Activated CD8-positive, alpha-beta memory T cell treated with anti-CD3 and anti-CD28 coated beads, Interleukin-2, amount 50 U/mL, for 24 hours (primary cell): Measurements from ENCODE around the gene TKT.

Experiments
- DNase-seq: peaks from one replicate; pipeline ENCODE4 v3.0.0-alpha.2; 2020; ENCODE audit errors: extremely low read depth

TKT gene

DNA sequence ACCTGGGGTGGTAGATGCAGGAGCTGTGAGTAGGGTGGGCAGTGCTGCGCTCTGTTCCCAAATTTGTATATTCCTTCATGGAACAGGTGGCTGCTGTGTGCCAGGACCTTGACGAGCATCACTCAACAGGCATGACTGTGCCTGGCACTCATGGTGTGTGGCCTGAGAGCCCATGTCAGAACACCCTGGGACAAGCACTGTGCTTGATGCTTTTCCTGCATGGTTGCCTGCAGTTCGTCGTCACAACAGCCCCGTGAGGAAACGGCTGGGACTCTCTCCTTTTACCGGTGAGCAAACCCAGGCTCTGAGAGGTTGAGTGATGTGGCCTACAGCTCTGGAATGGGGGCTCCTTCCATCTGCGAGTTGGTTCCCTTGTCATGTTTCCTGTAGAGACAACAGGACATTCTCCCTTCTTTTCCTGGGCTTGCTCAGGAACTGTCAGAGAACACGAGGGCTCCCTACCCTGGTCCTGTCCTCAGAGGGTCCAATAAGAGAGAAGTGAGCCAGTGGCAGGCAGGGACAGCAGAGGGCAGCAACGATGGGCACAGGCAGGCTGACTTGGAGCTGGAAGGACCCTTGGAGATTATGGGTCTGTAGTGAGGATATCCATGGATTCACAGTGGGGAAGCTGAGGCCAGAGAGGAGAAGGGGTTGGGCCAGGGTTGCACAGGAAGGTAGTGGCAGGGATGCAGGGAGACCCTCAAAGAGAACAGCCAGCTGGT, 57.4 kb downstream of the TKT start:
- DNase-seq = no peak

GRCh38 chr3:53196575-53197407, 59.0 kb downstream of the TKT start:
- DNase-seq = peak; percentile 5

- DNase-seq = no peak
Observed at GRCh38 chr3:53195602-53196574, 59.9 kb downstream of the TKT start.

- no peak for DNase-seq
Observed at GRCh38 chr3:53195066-53195450, 60.8 kb downstream of the TKT start.

GRCh38 chr3:53194210-53195065, 61.4 kb downstream of the TKT start:
- no peak for DNase-seq

DNA sequence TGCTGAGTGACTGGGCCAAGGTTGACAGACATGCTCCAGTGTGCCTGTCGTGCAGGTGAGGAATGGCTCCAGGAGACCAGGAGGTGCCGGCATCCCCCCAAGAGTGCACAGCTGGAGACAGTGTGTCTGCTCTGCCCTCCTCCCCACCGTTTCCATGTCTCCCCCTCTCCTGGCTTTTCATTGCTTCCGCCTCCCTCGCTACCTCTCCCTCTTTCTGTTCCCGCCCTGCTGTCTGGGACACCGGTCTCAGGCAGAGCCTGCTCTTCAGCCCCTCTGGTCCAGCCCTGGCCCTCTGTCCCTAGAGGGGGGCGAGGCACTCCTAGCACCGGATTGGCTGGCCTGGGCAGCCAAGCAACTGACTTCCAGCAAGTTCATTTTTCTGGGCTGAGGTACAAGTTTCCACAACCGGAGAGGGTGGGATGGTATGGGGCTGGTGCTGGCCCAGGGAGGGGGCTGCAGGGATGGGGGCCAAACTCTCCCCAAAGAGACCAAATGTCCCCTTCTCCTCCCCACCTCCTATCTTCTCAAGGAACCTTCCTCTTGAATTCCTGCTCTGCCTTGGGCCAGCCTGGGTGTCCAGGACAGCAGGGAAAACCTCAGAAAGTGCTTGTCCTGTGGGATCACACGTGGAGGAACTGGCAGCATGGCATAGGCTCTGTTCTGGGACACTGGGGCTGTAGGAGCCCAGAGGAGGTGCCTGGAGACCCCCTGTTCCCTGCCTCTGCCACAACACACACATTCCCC, 62.2 kb downstream of the TKT start:
- no peak for DNase-seq

- no peak for DNase-seq
Observed at GRCh38 chr3:53192608-53193007, 63.2 kb downstream of the TKT start.

DNA sequence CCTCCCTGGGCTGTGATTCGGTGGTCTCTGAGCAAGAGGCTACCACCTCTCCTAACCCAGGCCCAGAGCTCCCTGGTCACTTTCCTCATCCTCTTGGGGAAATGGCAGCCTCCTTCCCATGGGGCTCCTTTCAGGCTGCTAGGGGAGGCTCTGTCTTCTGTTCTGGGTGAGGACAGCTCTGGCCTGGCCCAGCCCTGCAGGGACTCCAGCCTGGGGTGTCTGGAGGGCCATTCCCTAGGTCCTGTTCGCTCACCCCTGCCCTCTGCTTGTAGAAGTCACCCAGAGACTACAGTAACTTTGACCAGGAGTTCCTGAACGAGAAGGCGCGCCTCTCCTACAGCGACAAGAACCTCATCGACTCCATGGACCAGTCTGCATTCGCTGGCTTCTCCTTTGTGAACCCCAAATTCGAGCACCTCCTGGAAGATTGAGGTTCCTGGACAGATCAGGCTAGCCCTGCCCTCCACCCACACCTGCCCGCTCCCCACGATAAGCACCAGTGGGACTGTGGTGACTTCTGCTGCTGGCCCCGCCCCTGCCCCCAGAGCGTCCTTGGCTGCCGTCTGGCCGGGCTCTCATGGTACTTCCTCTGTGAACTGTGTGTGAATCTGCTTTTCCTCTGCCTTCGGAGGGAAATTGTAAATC, 63.9 kb downstream of the TKT start:
- DNase-seq = no peak

DNA sequence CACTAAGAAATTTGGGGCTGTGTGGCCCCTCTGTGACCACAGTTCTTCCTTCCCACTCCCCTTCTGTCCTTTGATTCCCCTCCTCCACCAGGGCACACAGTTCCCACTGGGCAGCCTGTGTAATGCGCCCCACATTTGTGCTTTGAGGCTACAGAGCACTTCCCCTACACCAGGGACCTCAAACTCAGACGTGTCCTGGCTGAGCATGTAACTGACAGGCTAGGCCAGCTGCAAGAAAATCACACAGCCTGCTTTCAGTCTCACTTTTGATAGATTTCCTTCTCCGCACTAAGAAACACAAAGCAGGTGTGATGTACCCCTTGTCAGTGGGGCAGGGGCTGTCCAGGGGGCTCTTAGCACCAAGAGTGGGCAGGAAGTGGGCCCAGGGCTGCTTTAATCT, 65.2 kb downstream of the TKT start:
- DNase-seq = no peak

DNA sequence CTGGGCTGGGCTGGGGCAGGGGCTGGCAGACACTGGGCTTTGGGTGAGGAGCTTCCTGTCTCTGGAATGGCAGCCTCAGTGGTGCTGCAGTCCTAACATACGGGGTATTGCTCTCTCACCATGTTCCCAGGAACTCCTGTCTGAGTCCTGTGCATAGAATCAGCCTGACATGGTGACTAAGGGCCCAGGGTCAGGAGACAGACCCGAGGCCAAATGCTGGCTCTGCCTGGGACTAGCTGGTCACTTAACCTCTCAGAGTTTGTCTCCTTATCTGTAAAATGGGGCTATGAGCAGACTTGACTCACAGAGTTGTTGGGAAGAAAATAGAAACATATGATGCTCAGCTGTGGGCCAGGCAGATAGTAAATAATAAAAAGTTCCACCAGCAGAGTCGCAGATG, 66.5 kb downstream of the TKT start:
- DNase-seq = no peak

- no peak for DNase-seq
Observed at GRCh38 chr3:53188720-53189119, 67.1 kb downstream of the TKT start.

GRCh38 chr3:53188136-53188685, 67.6 kb downstream of the TKT start:
- no peak for DNase-seq

DNA sequence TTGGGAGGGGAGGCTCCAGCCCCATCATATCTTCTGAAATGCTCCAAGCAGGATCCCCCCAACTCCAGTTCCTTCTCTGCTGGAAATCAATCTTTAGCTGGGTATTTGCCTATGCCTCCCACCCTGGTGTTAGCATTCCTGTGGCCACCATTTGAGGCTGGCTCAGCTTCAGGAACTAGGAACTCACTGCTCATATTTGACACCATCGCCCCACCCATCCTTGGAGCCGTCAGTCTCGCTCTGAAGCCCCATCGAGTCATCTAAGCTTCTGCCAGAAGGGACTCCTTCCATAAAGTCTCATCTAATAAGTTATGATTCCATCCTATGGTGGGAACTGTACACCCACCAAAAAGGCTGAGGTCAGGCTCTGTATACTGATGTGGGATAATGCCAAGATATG, 68.4 kb downstream of the TKT start:
- DNase-seq = no peak

DNA sequence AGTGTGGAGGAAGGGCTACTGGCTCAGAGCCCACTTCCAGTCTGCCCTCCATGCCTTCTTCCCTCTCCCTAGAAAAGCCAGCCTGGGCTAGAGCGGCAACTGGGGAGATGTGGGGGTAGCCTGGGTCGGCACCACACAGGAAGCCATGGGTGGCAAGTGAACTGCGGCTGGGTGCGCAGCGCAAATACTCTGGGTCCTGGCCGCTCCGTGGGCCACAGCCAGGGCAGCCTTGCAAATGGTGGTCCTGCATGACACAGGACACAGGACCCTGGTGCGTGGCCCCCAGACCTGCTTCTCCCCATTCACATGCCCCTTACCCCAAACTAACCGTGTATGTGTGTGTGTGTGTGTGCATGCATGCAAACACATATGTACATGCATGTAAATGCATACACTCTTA, 69.1 kb downstream of the TKT start:
- no peak for DNase-seq

DNA sequence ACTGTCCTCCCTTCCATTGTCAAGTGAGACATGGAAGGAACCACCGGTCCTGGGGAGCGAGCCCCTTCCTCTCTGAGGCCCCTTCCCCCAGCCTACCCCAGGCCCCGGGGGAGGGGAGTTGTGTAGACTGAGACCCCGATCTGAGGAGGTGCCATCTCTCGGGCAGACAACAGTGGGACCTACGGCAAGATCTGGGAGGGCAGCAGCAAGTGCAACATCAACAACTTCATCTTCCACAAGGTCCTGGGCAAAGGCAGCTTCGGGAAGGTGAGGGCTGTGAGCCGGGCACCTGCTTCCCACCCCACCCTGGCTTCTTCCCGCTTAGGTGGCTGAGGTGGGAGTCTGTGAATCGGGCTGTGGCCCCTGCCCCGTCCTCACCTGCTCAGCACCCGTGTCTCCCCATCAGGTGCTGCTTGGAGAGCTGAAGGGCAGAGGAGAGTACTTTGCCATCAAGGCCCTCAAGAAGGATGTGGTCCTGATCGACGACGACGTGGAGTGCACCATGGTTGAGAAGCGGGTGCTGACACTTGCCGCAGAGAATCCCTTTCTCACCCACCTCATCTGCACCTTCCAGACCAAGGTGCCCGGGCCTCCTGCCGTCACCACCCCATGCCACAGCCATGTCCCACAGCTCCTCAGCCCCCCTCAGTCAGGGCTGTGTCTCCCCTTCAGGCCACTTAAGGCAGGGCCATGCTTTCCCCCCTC, 69.9 kb downstream of the TKT start:
- DNase-seq = no peak

- DNase-seq = no peak
Observed at GRCh38 chr3:53184701-53185100, 71.1 kb downstream of the TKT start.

- no peak for DNase-seq
Observed at GRCh38 chr3:53183514-53183913, 72.3 kb downstream of the TKT start.

GRCh38 chr3:53182764-53183355, 73.0 kb downstream of the TKT start:
- no peak for DNase-seq

- no peak for DNase-seq
Observed at GRCh38 chr3:53181528-53181927, 74.3 kb downstream of the TKT start.
